Liver (tissue), 3 donors: ENCODE results near the gene RPGRIP1.

Source experiments
- GABPA ChIP-seq, 2 donors: IDR thresholded peaks in 1 of 2; conservative IDR thresholded peaks in 1 of 2; 2 replicates each; pipeline ENCODE4 v1.6.1; 2016; ENCODE audit warnings: antibody characterized with exemption in 2 of 2, mild to moderate bottlenecking in 1 of 2, moderate library complexity in 1 of 2
- JUND ChIP-seq, 2 donors: IDR thresholded peaks; 2 replicates each; pipeline ENCODE4 v1.6.1; 2016; ENCODE audit warnings: antibody characterized with exemption in 2 of 2
- RAD21 ChIP-seq, 2 donors: IDR thresholded peaks; 2 replicates each; pipeline ENCODE4 v1.6.1; 2016; ENCODE audit warnings: antibody characterized with exemption in 2 of 2, mild to moderate bottlenecking in 2 of 2
- RXRA ChIP-seq, 2 donors: IDR thresholded peaks; 2 replicates each; pipeline ENCODE4 v1.6.1; 2017 to 2018; ENCODE audit warnings: antibody characterized with exemption in 2 of 2, mild to moderate bottlenecking in 1 of 2
- SP1 ChIP-seq: IDR thresholded peaks from 2 replicates; pipeline ENCODE4 v1.6.1; 2018; ENCODE audit warnings: antibody characterized with exemption, mild to moderate bottlenecking
- TAF1 ChIP-seq: conservative IDR thresholded peaks from 2 replicates; pipeline ENCODE4 v1.6.1; 2016; ENCODE audit warnings: antibody characterized with exemption, mild to moderate bottlenecking
- TF ChIP-seq, protein P1 (sequence below): fragments of 150-350 bp; IDR thresholded peaks from 2 replicates; pipeline ENCODE4 v1.5.1; 2017; ENCODE audit warnings: improper control_type of control experiment, low read depth, low read length; ENCODE audit not compliant: missing input control
- TF ChIP-seq, protein P2 (sequence below): IDR thresholded peaks from 2 replicates; pipeline ENCODE4 v1.6.1; 2016; ENCODE audit warnings: antibody characterized with exemption
- donor health status: healthy.
- donor health status: healthy.

DNA sequence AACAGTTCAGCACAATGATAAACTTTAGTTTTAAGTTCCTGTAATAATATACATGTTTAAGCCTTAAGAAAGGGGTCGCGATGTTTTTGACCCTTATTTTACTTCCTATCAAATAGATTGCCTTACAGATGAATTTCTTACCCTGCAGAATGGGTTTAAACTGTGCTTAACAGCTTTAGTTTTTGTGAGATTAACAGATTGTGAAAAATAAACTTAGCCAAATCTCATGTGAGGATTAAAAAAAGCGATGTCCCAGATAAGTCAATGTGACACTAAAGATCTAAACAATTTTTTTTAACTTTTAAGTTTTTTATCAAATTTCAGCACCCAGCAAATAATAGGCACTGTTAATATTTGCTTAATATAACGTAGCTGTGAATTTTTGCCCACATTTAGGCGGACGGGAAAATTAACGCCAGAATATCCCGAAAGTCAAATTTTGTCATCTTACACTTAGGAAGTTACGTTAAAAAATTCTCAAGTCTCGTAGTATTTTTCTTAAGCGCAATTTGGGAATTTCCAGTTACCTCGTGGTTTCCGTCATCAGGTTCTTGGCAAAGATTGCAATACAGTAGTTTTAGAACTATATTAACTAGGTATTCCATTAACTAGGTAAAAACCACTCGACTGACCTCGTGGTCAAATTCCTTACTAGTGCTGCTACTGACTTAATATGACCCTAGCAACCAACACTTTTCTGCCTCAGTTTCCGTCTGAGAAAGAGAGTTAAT lies 11.8 kb upstream of the RPGRIP1 start:
- TF ChIP-seq, protein P1, sequence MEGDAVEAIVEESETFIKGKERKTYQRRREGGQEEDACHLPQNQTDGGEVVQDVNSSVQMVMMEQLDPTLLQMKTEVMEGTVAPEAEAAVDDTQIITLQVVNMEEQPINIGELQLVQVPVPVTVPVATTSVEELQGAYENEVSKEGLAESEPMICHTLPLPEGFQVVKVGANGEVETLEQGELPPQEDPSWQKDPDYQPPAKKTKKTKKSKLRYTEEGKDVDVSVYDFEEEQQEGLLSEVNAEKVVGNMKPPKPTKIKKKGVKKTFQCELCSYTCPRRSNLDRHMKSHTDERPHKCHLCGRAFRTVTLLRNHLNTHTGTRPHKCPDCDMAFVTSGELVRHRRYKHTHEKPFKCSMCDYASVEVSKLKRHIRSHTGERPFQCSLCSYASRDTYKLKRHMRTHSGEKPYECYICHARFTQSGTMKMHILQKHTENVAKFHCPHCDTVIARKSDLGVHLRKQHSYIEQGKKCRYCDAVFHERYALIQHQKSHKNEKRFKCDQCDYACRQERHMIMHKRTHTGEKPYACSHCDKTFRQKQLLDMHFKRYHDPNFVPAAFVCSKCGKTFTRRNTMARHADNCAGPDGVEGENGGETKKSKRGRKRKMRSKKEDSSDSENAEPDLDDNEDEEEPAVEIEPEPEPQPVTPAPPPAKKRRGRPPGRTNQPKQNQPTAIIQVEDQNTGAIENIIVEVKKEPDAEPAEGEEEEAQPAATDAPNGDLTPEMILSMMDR: no peak
- no peak for TF ChIP-seq JUND (IDR thresholded peaks at IDR 0.05)
- TF ChIP-seq RAD21 (IDR thresholded peaks at IDR 0.05): no peak
- TF ChIP-seq, protein P2, sequence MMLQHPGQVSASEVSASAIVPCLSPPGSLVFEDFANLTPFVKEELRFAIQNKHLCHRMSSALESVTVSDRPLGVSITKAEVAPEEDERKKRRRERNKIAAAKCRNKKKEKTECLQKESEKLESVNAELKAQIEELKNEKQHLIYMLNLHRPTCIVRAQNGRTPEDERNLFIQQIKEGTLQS: no peak
- TF ChIP-seq GABPA (IDR thresholded peaks at IDR 0.05 in 1 of 2, conservative IDR thresholded peaks at IDR 0.05 in 1 of 2): no peak
- no peak for TF ChIP-seq RXRA (IDR thresholded peaks at IDR 0.05)
- no peak for TF ChIP-seq TAF1
- TF ChIP-seq SP1: no peak
